Mucosa of descending colon (tissue), 3 donors: Measurements from ENCODE around the gene NR6A1. TPM values are rescaled to one million over a fixed set of nuclear protein-coding genes. Genes with fewer than 3 reads are reported as not detected.

Experiments used
- ATAC-seq: fragments of 200-7000 bp; cut with Tn5 transposase; one replicate; pipeline ENCODE4 v1.9.1; 2020; ENCODE audit warnings: mild to moderate bottlenecking, moderate library complexity
- DNase-seq, 3 donors: peaks; one replicate each; pipeline ENCODE4 v3.0.0-alpha.2; 2020
- H3K36me3 ChIP-seq: fragments of 200-600 bp; one replicate; pipeline ENCODE4 v1.8.0; 2021; ENCODE audit warnings: low read depth, mild to moderate bottlenecking
- H3K4me1 ChIP-seq: fragments of 200-600 bp; one replicate; pipeline ENCODE4 v1.8.0; 2021; ENCODE audit warnings: low read depth, mild to moderate bottlenecking
- H3K4me3 ChIP-seq: fragments of 200-600 bp; one replicate; pipeline ENCODE4 v1.8.0; 2021; ENCODE audit warnings: mild to moderate bottlenecking
- H3K9me3 ChIP-seq: fragments of 200-600 bp; one replicate; pipeline ENCODE4 v1.8.0; 2021; ENCODE audit warnings: mild to moderate bottlenecking
- CTCF ChIP-seq: fragments of 200-600 bp; IDR thresholded peaks from one replicate; pipeline ENCODE4 v1.8.0; 2022; ENCODE audit warnings: antibody characterized with exemption, mild to moderate bottlenecking
- intact Hi-C, 2 donors: fragments of 100-400 bp; cut with DNase I in 1 of 2; cut with micrococcal nuclease in 1 of 2; formaldehyde crosslinking; loops; one replicate each; pipeline versions ENCODE4 v1.11.0 to v1.11.1; 2022; cut with DNase I, micrococcal nuclease
- total RNA-seq, 3 donors: library from RNA; stranded (reverse); fragmentation: NEBNext Ultra II Directional in 2 of 3; extraction: Animal tissue kit (Norgen Biotek cat#: 25700) in 2 of 3; gene quantifications; one replicate each; pipeline versions ENCODE4 v1.2.1 to v1.2.4, GENCODE V29; 2021 to 2023
- donor health status: DM: no; HTN: no; CAD: no; lungs with moderate emphysema.
- donor health status: DM: no; HTN: no; CAD: no.
- donor health status: DM: no; HTN: yes; CAD: no.

Gene NR6A1
- total RNA-seq, 3 donors from 2014 or later: 5.6 to 8.4 (median 7.0) TPM

DNA sequence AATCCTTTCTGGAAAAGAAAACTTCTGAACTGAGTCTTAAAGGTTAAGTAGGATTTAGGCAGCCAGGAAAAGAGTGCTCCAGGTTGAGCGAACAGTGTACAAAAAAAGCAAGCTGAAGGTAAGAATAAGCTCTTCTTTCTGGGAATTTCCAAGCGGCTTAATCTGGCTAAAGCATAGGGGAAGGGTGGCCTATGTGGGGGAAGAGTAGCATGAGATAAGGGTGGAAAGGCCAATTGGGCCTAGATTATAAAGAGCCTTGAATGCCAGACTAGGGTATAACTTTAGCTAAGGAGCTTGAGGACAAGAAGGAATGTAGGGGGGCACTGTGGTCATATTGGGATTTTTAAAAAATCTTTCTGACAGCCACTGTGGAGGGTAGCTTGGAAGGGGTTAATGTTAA is 226.6 kb downstream of the NR6A1 start:
- intact Hi-C loops: no loop called here
- ATAC-seq (no peak), DNase-seq (no peak)
- no peaks in the 10 kb centered on the region for H3K36me3 ChIP-seq
- H3K9me3 ChIP-seq: no peaks in the 10 kb centered on the region
- no peaks in the 10 kb centered on the region for H3K4me1 ChIP-seq
- no peak for TF ChIP-seq CTCF
- no peak overlapping the region for H3K4me3 ChIP-seq

DNA sequence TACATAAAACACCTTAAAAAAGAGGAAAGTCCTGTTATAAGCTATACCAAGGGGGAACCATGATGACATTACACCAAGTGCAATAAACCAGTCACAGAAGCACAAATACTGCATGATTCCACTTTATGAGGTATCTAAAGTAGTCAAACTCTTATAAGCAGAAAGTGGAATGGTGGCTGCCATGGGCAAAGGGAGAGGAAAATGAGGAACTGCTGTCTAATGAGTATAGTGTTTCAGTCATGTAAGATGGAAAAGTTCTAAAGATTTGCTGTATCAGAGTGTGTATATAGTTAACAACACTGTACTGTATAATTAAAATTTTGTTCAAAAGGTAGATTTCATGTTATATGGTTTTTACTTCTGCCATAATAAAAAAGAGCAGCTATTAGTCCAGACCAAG is 229.3 kb downstream of the NR6A1 start:
- intact Hi-C loops: no loop called here

GRCh38 chr9:124537926-124538325 is 233.2 kb downstream of the NR6A1 start:
- intact Hi-C loops: no loop called here
- Histone ChIP-seq H3K4me3 (no peak overlapping the region), H3K4me1 (no peaks in the 10 kb centered on the region), H3K9me3 (no peaks in the 10 kb centered on the region), H3K36me3 (no peaks in the 10 kb centered on the region)
- DNase-seq: peak in 1 of 3 donors; percentile 25
- TF ChIP-seq CTCF: no peak
- ATAC-seq: peak; percentile 81

More for the DNA sequence above, 229.3 kb downstream of the NR6A1 start:
- Histone ChIP-seq H3K36me3 (no peaks in the 10 kb centered on the region), H3K4me1 (no peaks in the 10 kb centered on the region), H3K4me3 (no peak overlapping the region), H3K9me3 (no peaks in the 10 kb centered on the region)
- DNase-seq (no peak), ATAC-seq (no peak)
- no peak for TF ChIP-seq CTCF

GRCh38 chr9:124535846-124536245 is 235.3 kb downstream of the NR6A1 start:
- intact Hi-C loops: no loop called here
- no peak for TF ChIP-seq CTCF

GRCh38 chr9:124532897-124533296 is 238.2 kb downstream of the NR6A1 start:
- Histone ChIP-seq H3K4me3 (no peak overlapping the region), H3K4me1 (no peaks in the 10 kb centered on the region), H3K36me3 (no peaks in the 10 kb centered on the region), H3K9me3 (no peaks in the 10 kb centered on the region)
- intact Hi-C loops: no loop called here
- no peak for TF ChIP-seq CTCF
- DNase-seq (no peak), ATAC-seq (no peak)

More at GRCh38 chr9:124535846-124536245, 235.3 kb downstream of the NR6A1 start:
- H3K36me3 ChIP-seq: no peaks in the 10 kb centered on the region
- DNase-seq: no peak
- no peak overlapping the region for H3K4me3 ChIP-seq
- ATAC-seq: no peak
- H3K9me3 ChIP-seq: no peaks in the 10 kb centered on the region
- H3K4me1 ChIP-seq: no peaks in the 10 kb centered on the region

DNA sequence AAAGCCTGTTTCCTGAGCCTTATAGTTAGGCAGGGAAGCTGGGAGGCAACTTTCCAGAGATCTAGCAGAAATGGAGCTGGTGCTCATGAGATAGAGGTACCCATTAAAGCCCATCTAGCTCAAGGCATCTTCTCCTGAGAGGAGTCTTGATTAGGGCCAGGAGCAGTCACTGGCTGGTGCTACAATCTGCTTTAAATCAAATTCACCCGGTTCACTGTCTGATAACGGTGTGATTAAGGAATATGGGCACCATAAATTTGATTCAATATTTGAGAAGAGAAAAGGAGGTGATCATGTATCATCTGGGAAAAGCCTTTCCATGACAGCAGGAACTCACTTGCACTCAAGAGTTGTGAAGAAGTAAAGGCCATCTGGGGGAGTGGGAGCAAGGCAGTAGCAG is 240.0 kb downstream of the NR6A1 start:
- ATAC-seq (no peak), DNase-seq (no peak)
- Histone ChIP-seq H3K4me3 (no peak overlapping the region), H3K36me3 (no peaks in the 10 kb centered on the region), H3K4me1 (no peaks in the 10 kb centered on the region), H3K9me3 (no peaks in the 10 kb centered on the region)
- intact Hi-C loops: no loop called here
- no peak for TF ChIP-seq CTCF
